Uterus (tissue), 2 donors: Measurements from ENCODE around the gene EXOSC5.

Source experiments
- POLR2A ChIP-seq, 2 donors: fragments of 450-650 bp; IDR thresholded peaks; one replicate each; pipeline ENCODE4 v1.6.1; 2016; ENCODE audit warnings: antibody characterized with exemption in 2 of 2, mild to moderate bottlenecking in 1 of 2, moderate library complexity in 1 of 2
- TF ChIP-seq, protein P1 (sequence below), 4 experiments: fragments of 200-600 bp in 2 of 4; fragments of 450-650 bp in 2 of 4; sonication (generic) in 2 of 4; IDR thresholded peaks; one replicate each; pipeline ENCODE4 v1.5.1; 2016 to 2019; ENCODE audit warnings: antibody characterized with exemption in 4 of 4, mild to moderate bottlenecking in 2 of 4, moderate library complexity in 1 of 4

DNA sequence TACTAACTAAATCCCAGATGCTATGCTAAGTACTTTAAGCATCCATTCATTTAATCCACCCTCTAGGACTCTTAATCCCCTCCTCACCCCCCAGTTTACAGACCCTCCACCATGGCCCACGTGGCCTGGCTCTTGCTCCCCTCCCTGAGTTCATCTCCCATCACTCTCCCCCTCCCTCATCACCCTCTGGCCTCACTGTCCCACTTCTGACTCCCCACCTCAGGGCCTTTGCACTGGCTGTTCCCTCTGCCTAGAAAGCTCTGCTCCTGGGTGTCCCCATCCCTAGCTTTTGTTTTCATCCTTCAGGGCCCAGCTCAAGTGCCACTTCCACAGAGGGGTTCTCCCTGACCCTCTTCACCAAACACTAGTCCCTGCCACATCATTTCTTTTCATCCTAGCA lies 37.4 kb downstream of the EXOSC5 start:
- TF ChIP-seq, protein P1, sequence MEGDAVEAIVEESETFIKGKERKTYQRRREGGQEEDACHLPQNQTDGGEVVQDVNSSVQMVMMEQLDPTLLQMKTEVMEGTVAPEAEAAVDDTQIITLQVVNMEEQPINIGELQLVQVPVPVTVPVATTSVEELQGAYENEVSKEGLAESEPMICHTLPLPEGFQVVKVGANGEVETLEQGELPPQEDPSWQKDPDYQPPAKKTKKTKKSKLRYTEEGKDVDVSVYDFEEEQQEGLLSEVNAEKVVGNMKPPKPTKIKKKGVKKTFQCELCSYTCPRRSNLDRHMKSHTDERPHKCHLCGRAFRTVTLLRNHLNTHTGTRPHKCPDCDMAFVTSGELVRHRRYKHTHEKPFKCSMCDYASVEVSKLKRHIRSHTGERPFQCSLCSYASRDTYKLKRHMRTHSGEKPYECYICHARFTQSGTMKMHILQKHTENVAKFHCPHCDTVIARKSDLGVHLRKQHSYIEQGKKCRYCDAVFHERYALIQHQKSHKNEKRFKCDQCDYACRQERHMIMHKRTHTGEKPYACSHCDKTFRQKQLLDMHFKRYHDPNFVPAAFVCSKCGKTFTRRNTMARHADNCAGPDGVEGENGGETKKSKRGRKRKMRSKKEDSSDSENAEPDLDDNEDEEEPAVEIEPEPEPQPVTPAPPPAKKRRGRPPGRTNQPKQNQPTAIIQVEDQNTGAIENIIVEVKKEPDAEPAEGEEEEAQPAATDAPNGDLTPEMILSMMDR (IDR thresholded peaks at IDR 0.05), result no peak
- TF ChIP-seq POLR2A (IDR thresholded peaks at IDR 0.05), result no peak
